HCT116 (cell line): ENCODE measurements around the gene CLEC2B. TPM values are rescaled to one million over a fixed set of nuclear protein-coding genes. Genes with fewer than 3 reads are reported as not detected.

Experiments
- ATAC-seq: fragments of 200-7000 bp; cut with Tn5 transposase; 2 replicates; pipeline ENCODE4 v1.9.1; 2020; ENCODE audit warnings: mild to moderate bottlenecking, moderate library complexity
- BruUV-seq: library from RNA; stranded (reverse); fragments of 400-500 nt; replicated peaks from 2 replicates; lab custom pipeline; 2021; lab: Mats Ljungman, UMichigan
- CTCF ChIA-PET: fragments of 300-600 bp; sonication (Branson Sonifier 250); formaldehyde crosslinking; loops from one replicate; lab custom pipeline; 2021; ENCODE audit warnings: antibody characterized with exemption; lab: Charles Lee
- POLR2A ChIA-PET: fragments of 300-600, 350-600 bp; sonication (Branson Sonifier 250); formaldehyde crosslinking; loops from one replicate; lab custom pipeline; 2021; ENCODE audit warnings: antibody characterized with exemption; lab: Charles Lee
- RAD21 ChIA-PET, 2 experiments: fragments of 300-600 bp; sonication (Branson Sonifier 250); formaldehyde crosslinking; loops; one replicate each; lab custom pipeline; 2023; ENCODE audit warnings: low total read pairs in 2 of 2; ENCODE audit not compliant: uncharacterized antibody in 2 of 2, unreplicated experiment in 2 of 2, low non-redundant PET in 1 of 2; lab: Charles Lee
- DNase-seq: peaks from one replicate; pipeline ENCODE4 v3.0.0-alpha.2; 2010; ENCODE audit warnings: low read depth, low spot score
- H2AFZ ChIP-seq: fragments of 200-600 bp; shearing (Covaris generic), sonication (generic); 2 replicates; pipeline ENCODE4 v1.6.1; 2017; ENCODE audit warnings: low read depth, mixed run types, mixed read lengths, antibody characterized with exemption, low read length; ENCODE audit not compliant: poor library complexity, severe bottlenecking
- H3K27ac ChIP-seq: 2 replicates; pipeline ENCODE4 v1.5.1; 2012; ENCODE audit warnings: low read depth, low read length
- H3K27me3 ChIP-seq: fragments of 200-600 bp; sonication (generic); 2 replicates; pipeline ENCODE4 v1.6.1; 2016; ENCODE audit warnings: mixed run types, low read length, mixed read lengths; ENCODE audit not compliant: insufficient read depth
- H3K36me3 ChIP-seq, 2 experiments: fragments of 200-500 bp in 1 of 2; fragments of 200-600 bp in 1 of 2; sonication (Bioruptor generic) in 1 of 2; sonication (generic) in 1 of 2; 2 replicates each; pipeline versions ENCODE4 v1.5.1 to v1.6.1; 2014 to 2016; ENCODE audit warnings: low read length in 2 of 2, inconsistent platforms in 1 of 2, mixed read lengths in 1 of 2, mixed run types in 1 of 2; ENCODE audit not compliant: insufficient read depth in 2 of 2, control insufficient read depth in 1 of 2
- H3K4me1 ChIP-seq, 2 experiments: fragments of 200-600 bp in 1 of 2; sonication (generic) in 1 of 2; 2 replicates each; pipeline versions ENCODE4 v1.5.1 to v1.6.1; 2012 to 2017; ENCODE audit warnings: low read length in 2 of 2, inconsistent platforms in 1 of 2, mild to moderate bottlenecking in 1 of 2, mixed read lengths in 1 of 2, mixed run types in 1 of 2, moderate library complexity in 1 of 2; ENCODE audit not compliant: insufficient read depth in 2 of 2, control insufficient read depth in 1 of 2
- H3K4me2 ChIP-seq: fragments of 200-600 bp; sonication (generic); 2 replicates; pipeline ENCODE4 v1.6.1; 2017; ENCODE audit warnings: mixed run types, low read length, mixed read lengths
- H3K4me3 ChIP-seq, 2 experiments: fragments of 200-600 bp in 1 of 2; sonication (generic) in 1 of 2; replicated peaks in 1 of 2; 2 replicates each; pipeline ENCODE4 v1.5.1; 2011 to 2016; ENCODE audit warnings: low read length in 2 of 2, control low read depth in 1 of 2, low read depth in 1 of 2, mild to moderate bottlenecking in 1 of 2, mixed read lengths in 1 of 2, mixed run types in 1 of 2
- H3K79me2 ChIP-seq: fragments of 200-600 bp; sonication (generic); 2 replicates; pipeline ENCODE4 v1.6.1; 2017; ENCODE audit warnings: mild to moderate bottlenecking, mixed run types, low read length, moderate library complexity, mixed read lengths; ENCODE audit not compliant: insufficient read depth
- H3K9ac ChIP-seq: fragments of 200-600 bp; sonication (generic); 2 replicates; pipeline ENCODE4 v1.6.1; 2016; ENCODE audit warnings: low read length, mixed read lengths
- H3K9me2 ChIP-seq: fragments of 200-600 bp; sonication (generic), shearing (Covaris generic); 2 replicates; pipeline ENCODE4 v1.6.1; 2017; ENCODE audit warnings: mixed run types, mild to moderate bottlenecking, moderate library complexity; ENCODE audit not compliant: insufficient read depth
- H3K9me3 ChIP-seq, 2 experiments: fragments of 200-500 bp in 1 of 2; fragments of 200-600 bp in 1 of 2; sonication (Bioruptor generic) in 1 of 2; sonication (generic) in 1 of 2; 2 replicates each; pipeline ENCODE4 v1.6.1; 2014 to 2017; ENCODE audit warnings: low read length in 2 of 2, mixed read lengths in 2 of 2, inconsistent platforms in 1 of 2, low read depth in 1 of 2, mild to moderate bottlenecking in 1 of 2, mixed run types in 1 of 2, moderate library complexity in 1 of 2; ENCODE audit not compliant: control insufficient read depth in 1 of 2, insufficient read depth in 1 of 2
- H4K20me1 ChIP-seq: fragments of 200-600 bp; sonication (generic), shearing (Covaris generic); 2 replicates; pipeline ENCODE4 v1.6.1; 2017; ENCODE audit warnings: mixed run types, mild to moderate bottlenecking, moderate library complexity; ENCODE audit not compliant: insufficient read depth
- ATF3 ChIP-seq: IDR thresholded peaks from 2 replicates; pipeline ENCODE4 v1.6.1; 2012
- CBX3 ChIP-seq: IDR thresholded peaks from 2 replicates; pipeline ENCODE4 v1.6.1; 2012; ENCODE audit warnings: low read depth
- EGR1 ChIP-seq: IDR thresholded peaks from 2 replicates; pipeline ENCODE4 v1.6.1; 2012; ENCODE audit warnings: low read depth
- EZH2phosphoT487 ChIP-seq: fragments of 200-600 bp; IDR thresholded peaks from 2 replicates; pipeline ENCODE4 v1.6.1; 2018; ENCODE audit warnings: antibody characterized with exemption, borderline replicate concordance
- JUND ChIP-seq: IDR thresholded peaks from 2 replicates; pipeline ENCODE4 v1.6.1; 2012
- MAX ChIP-seq: IDR thresholded peaks from 2 replicates; pipeline ENCODE4 v1.6.1; 2012
- POLR2A ChIP-seq: IDR thresholded peaks from 2 replicates; pipeline ENCODE4 v1.7.0; 2011; ENCODE audit warnings: borderline replicate concordance; ENCODE audit not compliant: insufficient read depth, insufficient read length; ENCODE audit errors: extremely low read depth
- POLR2AphosphoS5 ChIP-seq: IDR thresholded peaks from 2 replicates; pipeline ENCODE4 v1.6.1; 2011; ENCODE audit warnings: mild to moderate bottlenecking, low read depth, low read length, moderate library complexity
- REST ChIP-seq: IDR thresholded peaks from 2 replicates; pipeline ENCODE4 v1.6.1; 2012; ENCODE audit warnings: low read depth
- SIN3A ChIP-seq: IDR thresholded peaks from 2 replicates; pipeline ENCODE4 v1.6.1; 2012; ENCODE audit warnings: low read depth
- ZBTB33 ChIP-seq: IDR thresholded peaks from 2 replicates; pipeline ENCODE4 v1.6.1; 2011; ENCODE audit warnings: mild to moderate bottlenecking, low read length, moderate library complexity; ENCODE audit not compliant: insufficient replicate concordance; ENCODE audit errors: extremely low read depth
- intact Hi-C: fragments of 100-400 bp; cut with micrococcal nuclease; formaldehyde crosslinking; loops from 2 replicates; pipeline ENCODE4 v1.10.0; 2022
- total RNA-seq: library from RNA; stranded (reverse); gene quantifications from one replicate; pipeline ENCODE4 v1.2.1, GENCODE V29; 2021; ENCODE audit not compliant: unreplicated experiment

CLEC2B gene
- total RNA-seq, 1 experiment from 2014 or later, result not detected

GRCh38 chr12:9864913-9865675 is 4.1 kb downstream of the CLEC2B start:
- H3K4me3 ChIP-seq, result no peak overlapping the region
- no peak for ATAC-seq
- H4K20me1 ChIP-seq, result no peaks in the 10 kb centered on the region
- intact Hi-C loops, result no loop called here
- no TSS peak for BruUV-seq
- CTCF ChIA-PET, result no interaction called here
- H2AFZ ChIP-seq, result no peak overlapping the region
- no peaks in the 10 kb centered on the region for H3K9me3 ChIP-seq
- TF ChIP-seq SIN3A (no peak), JUND (no peak)
- no peak overlapping the region for H3K9ac ChIP-seq
- no peaks in the 10 kb centered on the region for H3K36me3 ChIP-seq
- H3K9me2 ChIP-seq, result no peaks in the 10 kb centered on the region
- H3K4me2 ChIP-seq, result no peak overlapping the region
- POLR2A ChIA-PET, result no interaction called here
- H3K27me3 ChIP-seq, result peaks cover 33% of the 10 kb centered on the region
- no peaks in the 10 kb centered on the region for H3K4me1 ChIP-seq
- H3K27ac ChIP-seq, result no peak overlapping the region
- no peak for DNase-seq
- H3K79me2 ChIP-seq, result no peaks in the 10 kb centered on the region
- RAD21 ChIA-PET, result no interaction called here

GRCh38 chr12:9858135-9858534 is 11.0 kb downstream of the CLEC2B start:
- Histone ChIP-seq H3K4me2 (no peak overlapping the region), H4K20me1 (no peaks in the 10 kb centered on the region), H3K9me2 (no peaks in the 10 kb centered on the region), H3K79me2 (no peaks in the 10 kb centered on the region), H3K4me3 (no peak overlapping the region), H3K36me3 (no peaks in the 10 kb centered on the region), H3K9me3 (no peaks in the 10 kb centered on the region), H3K27ac (no peak overlapping the region), H3K4me1 (no peaks in the 10 kb centered on the region), H3K9ac (no peak overlapping the region), H2AFZ (no peak overlapping the region), H3K27me3 (peaks cover 47% of the 10 kb centered on the region)
- CTCF ChIA-PET, result interaction anchor here (1.0 kb wide), 1 partner anchor 58 kb away, joined by 3 read pairs; no protein-coding TSS in a partner anchor
- no peak for DNase-seq
- no peak for TF ChIP-seq POLR2A
- no peak for TF ChIP-seq REST
- no peak for TF ChIP-seq POLR2AphosphoS5
- no peak for TF ChIP-seq MAX
- no peak for TF ChIP-seq ZBTB33
- no peak for TF ChIP-seq ATF3
- TF ChIP-seq JUND, result no peak
- TF ChIP-seq CBX3, result no peak
- TF ChIP-seq EGR1, result no peak
- no peak for TF ChIP-seq EZH2phosphoT487
- POLR2A ChIA-PET, result no interaction called here
- ATAC-seq, result no peak
- RAD21 ChIA-PET, result no interaction called here
- BruUV-seq, result no TSS peak
- intact Hi-C loops, result no loop called here
